Stimulated activated CD4-positive, alpha-beta T cell treated with anti-CD3 and anti-CD28 coated beads, Interleukin-4, amount 100 ng/mL, for 24 hours (primary cell): ENCODE data around the gene GSC2.

ENCODE experiments used
- DNase-seq: peaks from one replicate; pipeline ENCODE4 v3.0.0-alpha.2; 2020

Gene GSC2

DNA sequence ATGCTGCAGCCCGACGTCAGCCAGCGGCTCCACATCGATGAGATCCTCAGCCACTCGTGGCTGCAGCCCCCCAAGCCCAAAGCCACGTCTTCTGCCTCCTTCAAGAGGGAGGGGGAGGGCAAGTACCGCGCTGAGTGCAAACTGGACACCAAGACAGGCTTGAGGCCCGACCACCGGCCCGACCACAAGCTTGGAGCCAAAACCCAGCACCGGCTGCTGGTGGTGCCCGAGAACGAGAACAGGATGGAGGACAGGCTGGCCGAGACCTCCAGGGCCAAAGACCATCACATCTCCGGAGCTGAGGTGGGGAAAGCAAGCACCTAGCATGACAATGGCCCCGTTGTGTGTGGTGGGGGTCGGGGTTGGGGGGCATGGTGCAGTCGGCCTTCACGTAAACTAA is 17.9 kb downstream of the GSC2 start:
- DNase-seq: no peak

DNA sequence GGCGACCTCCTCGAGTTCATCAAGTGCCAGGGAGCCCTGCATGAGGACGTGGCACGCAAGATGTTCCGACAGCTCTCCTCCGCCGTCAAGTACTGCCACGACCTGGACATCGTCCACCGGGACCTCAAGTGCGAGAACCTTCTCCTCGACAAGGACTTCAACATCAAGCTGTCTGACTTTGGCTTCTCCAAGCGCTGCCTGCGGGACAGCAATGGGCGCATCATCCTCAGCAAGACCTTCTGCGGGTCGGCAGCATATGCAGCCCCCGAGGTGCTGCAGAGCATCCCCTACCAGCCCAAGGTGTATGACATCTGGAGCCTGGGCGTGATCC is 18.4 kb downstream of the GSC2 start:
- no peak for DNase-seq

DNA sequence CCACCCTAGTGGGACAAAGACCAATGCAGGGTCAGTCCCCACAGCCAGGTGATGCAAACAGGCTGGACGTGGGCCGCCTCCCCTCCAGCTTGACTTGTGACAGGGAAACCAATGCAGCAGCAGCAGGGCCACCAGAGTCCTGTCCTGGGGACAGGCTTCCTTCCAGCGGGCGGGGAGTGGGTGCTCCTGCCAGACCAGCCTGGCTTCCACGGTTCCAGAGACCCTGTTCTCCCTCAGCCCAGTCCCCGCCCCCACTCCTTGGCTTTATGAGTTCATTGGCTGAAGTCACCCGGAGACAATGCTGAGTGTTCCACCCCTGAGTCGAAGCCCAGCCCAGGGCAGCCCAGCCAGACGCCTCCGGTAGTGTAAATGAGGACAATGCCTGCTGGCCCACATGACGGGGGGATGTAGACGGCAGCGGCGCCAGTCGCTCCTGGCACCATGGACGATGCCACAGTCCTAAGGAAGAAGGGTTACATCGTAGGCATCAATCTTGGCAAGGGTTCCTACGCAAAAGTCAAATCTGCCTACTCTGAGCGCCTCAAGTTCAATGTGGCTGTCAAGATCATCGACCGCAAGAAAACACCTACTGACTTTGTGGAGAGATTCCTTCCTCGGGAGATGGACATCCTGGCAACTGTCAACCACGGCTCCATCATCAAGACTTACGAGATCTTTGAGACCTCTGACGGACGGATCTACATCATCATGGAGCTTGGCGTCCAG is 19.0 kb downstream of the GSC2 start, which contains the start of gene TSSK2:
TSS of gene TSSK2 (plus strand) at position 350 of the 726 bp plus-strand sequence. CDS start at position 442, 92 bp downstream.
- DNase-seq: no peak

DNA sequence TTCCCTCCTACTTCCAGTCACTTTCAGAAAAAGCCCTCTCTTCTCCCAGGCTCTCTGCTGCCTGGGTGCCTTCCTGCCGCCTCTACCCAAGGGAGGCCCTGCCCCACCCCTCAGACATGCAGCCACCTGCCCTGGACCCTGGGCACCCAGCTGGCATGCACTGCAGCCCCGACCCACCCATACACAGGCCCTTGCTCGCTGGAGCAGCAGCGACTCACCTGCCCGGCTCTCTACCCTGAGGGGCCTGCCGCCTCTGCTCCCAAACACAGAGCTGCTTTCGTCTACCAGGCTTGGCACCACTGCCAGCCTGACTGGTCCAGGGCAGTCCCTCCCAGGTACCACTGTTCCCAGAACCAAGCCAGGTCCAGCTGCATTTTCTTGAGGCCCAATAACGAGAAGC is 20.2 kb downstream of the GSC2 start:
- no peak for DNase-seq

DNA sequence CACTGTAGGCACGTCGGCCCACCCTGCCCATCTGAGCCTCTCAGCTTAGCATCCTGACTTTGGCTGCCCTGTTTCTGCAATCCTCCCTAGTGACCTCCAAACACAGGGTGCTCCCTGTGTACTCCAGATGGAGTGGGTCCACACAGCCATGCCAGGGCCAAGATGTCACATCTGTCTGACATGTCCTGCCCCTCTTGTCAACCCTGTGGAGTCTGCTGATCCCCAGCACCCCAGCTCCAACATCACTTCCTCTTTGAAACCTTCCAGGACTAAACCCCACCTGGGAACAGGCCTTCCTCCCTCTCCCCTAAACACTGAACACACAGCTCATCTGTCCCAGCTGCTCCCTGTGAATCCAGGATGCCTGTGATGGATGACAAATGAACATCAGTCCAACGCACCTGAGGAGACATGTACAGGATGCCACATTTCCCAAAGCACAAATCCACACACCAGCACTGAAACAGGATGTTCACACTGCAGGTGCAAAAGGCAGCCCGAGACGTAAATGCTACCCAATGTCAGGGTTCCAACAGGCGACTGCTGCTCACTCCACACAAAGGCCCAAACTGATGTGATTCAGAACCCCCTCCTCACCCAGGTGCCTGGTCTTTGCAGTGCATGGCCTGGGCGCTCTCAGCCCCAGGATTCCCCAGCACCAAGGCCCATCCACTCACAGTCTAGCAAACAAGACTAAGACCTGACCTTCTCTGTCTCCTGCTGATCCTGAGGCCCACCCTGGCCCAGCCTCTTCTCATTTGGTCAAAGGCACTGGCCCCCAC is 21.0 kb downstream of the GSC2 start:
- no peak for DNase-seq

GRCh38 chr22:19128009-19128401 is 22.1 kb downstream of the GSC2 start:
- DNase-seq: no peak

GRCh38 chr22:19127329-19128008 is 22.6 kb downstream of the GSC2 start:
- no peak for DNase-seq

DNA sequence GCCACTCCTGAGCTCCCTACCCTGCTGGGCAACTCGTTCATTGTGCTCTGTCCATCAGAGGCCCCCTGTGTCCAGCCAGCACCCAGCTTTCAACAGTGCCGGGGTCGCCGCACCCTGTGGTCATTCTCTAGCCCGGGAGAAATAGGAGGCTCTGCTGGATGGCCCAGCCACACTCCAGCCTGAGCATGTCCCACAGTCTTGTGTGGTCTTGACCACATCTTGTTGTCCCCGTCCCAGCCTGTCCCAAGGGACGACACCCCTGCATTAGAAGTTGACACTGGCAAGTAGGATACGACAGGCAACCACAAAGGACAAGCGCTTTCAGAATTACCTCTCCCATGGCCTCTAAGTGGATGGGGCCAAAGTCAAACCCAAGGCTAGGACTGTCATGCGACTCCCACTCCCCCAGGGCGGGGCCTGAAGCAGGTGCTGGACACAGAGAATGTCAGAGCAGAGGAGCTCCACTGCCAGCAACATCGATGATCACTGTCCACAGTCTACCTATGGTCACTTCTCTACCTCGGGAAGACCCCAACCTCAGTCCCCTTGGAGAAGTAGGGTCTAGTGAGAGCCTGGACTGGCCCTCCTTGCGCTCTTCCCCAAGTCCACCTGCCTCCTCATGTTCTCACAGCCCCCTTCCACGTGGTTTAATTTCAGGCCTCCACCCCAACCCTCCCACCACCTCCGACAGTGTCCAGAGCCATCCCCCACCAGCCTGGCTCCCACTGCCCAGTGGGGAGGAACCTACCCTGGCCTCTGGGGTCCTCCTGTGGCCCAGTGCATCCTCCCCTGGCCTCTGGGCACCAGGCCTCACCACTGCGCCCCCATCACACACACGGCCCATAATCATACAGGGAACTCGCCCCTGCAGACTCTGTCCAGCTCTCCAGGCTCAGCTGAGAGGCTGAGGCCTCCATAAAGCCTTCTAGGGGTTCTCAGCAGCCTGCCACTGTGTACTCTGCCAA is 23.5 kb downstream of the GSC2 start:
- no peak for DNase-seq

DNA sequence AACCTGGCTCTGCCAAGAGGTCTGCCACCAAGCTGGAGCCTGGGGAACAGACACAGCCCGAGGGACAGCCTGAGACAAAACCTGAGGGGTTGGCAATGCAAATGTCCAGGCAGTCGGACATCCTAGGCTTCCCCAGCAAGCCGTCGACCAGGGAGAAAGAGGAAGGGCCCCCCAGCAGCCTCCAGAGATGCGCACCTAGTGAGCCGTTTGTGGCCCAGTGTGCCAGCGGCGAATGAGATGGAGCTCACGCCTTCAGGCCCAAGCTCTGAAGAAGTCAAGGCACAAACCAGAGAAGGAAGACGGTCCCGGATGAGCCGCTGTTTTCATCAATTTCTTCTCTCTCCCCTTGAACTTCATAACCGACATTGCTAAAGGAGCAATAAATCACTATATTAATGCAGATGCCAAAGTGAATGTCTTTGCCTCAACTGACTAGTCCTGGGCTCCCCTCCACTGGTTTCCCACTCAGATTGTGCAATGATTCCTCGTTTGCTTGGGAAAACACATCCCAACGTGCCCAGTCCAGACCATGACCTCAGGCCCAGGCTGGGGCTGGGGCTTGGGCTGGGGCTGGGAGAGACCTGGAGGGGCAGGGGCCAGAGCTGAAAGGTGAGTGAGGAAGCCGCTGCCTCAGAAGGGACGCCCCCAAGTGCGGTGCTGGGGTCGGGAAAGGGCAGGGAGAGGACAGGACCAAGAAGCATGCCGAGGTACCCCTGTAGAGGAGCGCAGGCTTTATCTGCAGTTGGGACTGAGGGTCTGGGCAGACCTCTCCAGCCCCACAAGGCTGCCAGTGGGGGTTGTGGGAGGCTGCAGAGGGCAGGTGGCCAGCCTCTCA is 24.4 kb downstream of the GSC2 start:
- no peak for DNase-seq

DNA sequence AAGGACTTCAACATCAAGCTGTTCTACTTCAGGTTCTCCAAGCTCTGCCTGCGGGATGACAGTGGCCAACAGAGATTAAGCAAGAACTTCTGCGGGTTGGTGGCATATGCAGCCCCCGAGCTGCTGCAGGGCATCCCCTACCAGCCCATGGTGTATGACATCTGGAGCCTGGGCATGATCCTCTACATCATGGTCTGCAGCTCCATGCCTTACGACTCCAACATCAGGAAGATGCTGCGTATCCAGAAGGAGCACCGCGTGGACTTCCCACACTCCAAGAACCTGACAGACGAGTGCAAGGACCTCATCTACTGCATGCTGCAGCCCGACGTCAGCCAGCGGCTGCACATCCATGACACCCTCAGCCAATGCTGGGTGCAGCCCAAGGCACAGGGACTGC is 25.1 kb downstream of the GSC2 start:
- DNase-seq: no peak

DNA sequence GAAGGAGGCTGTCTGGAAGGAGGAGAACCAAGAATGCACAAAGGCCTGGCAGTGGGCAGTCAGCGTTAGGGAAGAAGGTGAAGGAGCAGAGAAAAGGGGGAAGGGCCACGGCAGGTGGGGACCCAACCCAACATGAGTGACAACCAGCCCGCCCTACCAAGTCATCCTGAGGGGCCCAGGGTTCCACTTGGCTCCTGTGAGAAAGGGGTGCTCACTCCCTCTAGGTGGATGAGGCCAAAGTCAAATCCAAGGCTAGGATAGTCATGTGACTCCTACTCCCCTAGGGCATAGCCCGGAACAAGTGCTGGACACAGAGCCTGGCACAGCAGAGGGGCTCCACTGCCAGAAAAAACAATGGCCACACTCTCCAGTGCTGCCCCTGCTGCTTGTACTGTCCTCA is 25.7 kb downstream of the GSC2 start:
- no peak for DNase-seq

- no peak for DNase-seq
Measured at GRCh38 chr22:19123936-19124335, 26.2 kb downstream of the GSC2 start.

- DNase-seq: no peak
Measured at GRCh38 chr22:19122752-19123492, 27.2 kb downstream of the GSC2 start.

DNA sequence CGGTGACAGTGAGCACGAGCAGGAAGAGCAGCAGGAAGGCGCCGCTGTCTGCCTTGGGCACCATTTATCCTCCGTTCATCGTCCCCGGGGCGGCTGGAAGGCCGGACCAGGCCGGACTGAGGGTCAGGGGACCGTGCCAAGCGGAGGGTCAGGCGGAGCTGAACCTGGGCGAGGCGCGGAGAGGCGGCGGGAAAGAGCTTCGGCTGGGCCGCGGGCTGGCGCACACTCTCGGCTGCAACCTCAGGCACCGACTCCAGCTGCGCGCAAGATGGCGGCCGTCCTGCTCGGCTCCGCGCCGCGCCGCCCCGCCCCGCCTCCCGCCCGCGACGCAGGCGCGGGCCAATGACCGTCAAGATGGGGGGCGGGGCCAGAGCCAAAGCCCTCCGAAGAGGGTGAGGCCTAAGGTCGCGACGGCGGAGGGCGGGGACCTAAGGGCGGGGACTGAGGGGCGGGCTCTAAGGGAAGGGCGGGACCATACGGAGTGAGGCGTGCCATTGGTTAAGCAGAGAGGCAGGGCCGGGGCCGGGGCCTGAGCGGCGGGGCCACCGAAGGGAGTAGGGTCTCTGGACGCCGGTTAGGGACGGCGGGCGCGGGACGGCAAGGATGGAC is 27.8 kb downstream of the GSC2 start, which contains the start of gene DGCR2:
TSS of gene DGCR2 (minus strand) at position 270 of the 609 bp plus-strand sequence. CDS start at position 64, 206 bp downstream.
- peak; percentile 96 for DNase-seq

DNA sequence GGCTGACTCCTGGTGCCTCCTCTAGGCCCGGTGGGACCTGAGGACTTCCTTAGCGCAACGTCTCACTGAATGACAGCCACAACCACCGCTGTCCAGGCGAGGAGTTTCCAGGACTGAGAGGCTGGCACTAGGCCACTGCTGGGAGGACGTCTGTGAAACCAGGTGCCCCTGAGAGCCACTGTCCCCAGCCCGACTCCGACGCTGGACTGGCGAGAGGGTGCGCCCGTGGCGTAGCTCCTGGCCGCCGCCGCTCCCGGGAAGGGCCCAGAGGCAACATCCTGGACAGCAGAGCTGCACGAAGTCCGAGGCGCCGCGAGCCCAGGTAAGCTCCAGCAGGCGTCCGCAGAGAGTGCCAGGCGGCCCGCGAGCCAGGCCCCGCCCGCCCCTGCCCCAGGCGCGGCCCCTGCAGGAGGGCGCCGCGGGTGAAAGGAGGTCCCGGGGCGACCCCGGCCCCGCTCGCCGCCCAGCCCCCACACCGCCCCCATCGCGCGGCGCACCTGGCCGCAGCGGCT is 28.4 kb downstream of the GSC2 start:
- peak; percentile 30 for DNase-seq

GRCh38 chr22:19120829-19121630 is 29.1 kb downstream of the GSC2 start:
- DNase-seq: no peak

- DNase-seq: no peak
Measured at GRCh38 chr22:19119949-19120348, 30.1 kb downstream of the GSC2 start.

GRCh38 chr22:19118329-19118880 is 31.7 kb downstream of the GSC2 start:
- peak; percentile 44 for DNase-seq

GRCh38 chr22:19117111-19117512 is 33.0 kb downstream of the GSC2 start:
- no peak for DNase-seq
